Testis (tissue), 2 donors: Measurements from ENCODE around the gene ESYT2.

ENCODE experiments used
- CTCF ChIP-seq, 3 experiments: fragments of 450-650 bp in 2 of 3; fragments of 200-600 bp in 1 of 3; sonication (generic) in 1 of 3; IDR thresholded peaks; one replicate each; pipeline ENCODE4 v1.5.1; 2016 to 2019; ENCODE audit warnings: antibody characterized with exemption in 3 of 3, mild to moderate bottlenecking in 2 of 3, moderate library complexity in 1 of 3
- POLR2A ChIP-seq: fragments of 450-650 bp; IDR thresholded peaks from one replicate; pipeline ENCODE4 v1.6.1; 2017; ENCODE audit warnings: antibody characterized with exemption, mild to moderate bottlenecking, moderate library complexity

GRCh38 chr7:158820656-158821055 lies 8.7 kb downstream of the ESYT2 start:
- TF ChIP-seq POLR2A, result no peak
- no peak for TF ChIP-seq CTCF (IDR thresholded peaks at IDR 0.05)
